ENCODE data around the gene EXD1. TPM values are rescaled to one million over a fixed set of nuclear protein-coding genes. Genes with fewer than 3 reads are reported as not detected.
"Not testable (repeated sequence)": the region's sequence is repeated elsewhere in the genome, so short reads cannot be mapped to it uniquely, and the experiment has no call there.

The EXD1 gene
- total RNA-seq, 2 donors from 2014 or later: 0.32 TPM; not detected in 1

- Mint-ChIP-seq H3K36me3 (no peaks in the 10 kb centered on the region), H3K27ac (no peak overlapping the region), H3K9me3 (no peaks in the 10 kb centered on the region)
- ATAC-seq: no peak
- no peak for DNase-seq (ENCODE audit: low spot score in 2 of 2)
These were observed 7.5 kb upstream of the EXD1 start for GRCh38 chr15:41238100-41238499.

DNA sequence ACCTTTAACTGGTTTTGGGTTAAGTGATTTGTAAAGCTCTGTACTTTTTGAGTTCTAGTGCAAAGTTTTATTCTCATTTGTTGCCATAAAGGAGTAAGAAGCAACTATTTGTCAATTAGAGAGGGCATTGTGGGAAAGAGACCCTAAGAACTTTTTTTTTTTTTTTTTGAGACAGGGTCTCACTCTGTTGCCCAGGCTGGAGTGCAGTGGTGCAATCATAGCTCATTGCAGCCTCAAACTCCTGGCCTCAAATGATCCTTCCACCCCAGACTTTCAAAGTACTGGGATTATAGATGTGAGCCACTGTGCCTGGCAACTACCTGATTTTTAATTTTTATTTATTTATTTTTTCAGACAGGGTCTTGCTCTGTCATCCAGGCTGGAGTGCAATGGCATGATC is 5.4 kb upstream of the EXD1 start:
- Mint-ChIP-seq H3K9me3 (no peaks in the 10 kb centered on the region), H3K36me3 (no peaks in the 10 kb centered on the region), H3K27ac (no peak overlapping the region)
- DNase-seq (ENCODE audit: low spot score in 2 of 2) (no peak), ATAC-seq (no peak)

DNA sequence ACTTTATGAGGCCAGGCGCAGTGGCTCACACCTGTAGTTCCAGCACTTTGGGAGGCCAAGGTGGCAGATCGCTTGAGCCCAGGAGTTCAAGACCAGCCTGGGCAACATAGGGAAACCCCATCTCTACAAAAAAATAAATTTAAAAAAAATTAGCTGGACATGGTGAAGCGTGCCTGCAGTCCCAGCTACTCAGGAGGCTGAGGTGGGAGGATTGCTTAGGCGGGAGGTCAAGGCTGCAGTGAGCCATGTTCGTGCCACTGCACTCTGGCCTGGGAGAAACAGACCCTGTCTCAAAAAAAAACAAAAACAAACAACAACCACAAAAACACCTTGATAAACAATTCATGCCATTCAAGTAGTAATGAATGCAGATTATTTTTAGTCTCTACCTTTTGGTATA is 4.7 kb upstream of the EXD1 start:
- ATAC-seq; H3K36me3 Mint-ChIP-seq; H3K27ac Mint-ChIP-seq; H3K9me3 Mint-ChIP-seq; DNase-seq (ENCODE audit: low spot score in 2 of 2): not testable (repeated sequence)

DNA sequence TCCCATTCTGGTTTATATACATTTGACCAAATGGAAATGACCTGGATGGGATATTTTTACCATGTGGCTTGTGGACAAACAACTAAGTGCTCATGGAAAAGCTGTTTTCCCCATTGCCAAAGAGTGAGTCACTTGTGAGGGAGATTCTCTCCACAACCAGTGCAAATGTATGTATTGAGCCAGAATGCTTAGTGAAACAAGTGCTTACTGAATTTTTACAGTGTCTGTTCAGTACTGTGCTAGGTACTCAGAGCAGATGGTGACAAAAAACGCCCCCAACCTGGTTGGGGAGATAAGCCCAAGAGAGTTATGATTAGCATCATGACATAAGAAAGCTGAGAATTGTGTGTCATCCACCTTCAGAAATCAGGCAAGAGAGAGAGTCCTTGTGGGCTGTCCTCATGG is 2.8 kb upstream of the EXD1 start:
- no peak for ATAC-seq
- H3K27ac Mint-ChIP-seq: no peak overlapping the region
- no peaks in the 10 kb centered on the region for H3K36me3 Mint-ChIP-seq
- H3K9me3 Mint-ChIP-seq: no peaks in the 10 kb centered on the region
- no peak for DNase-seq (ENCODE audit: low spot score in 2 of 2)

GRCh38 chr15:41231422-41232226 is 1.1 kb upstream of the EXD1 start:
- ATAC-seq (peak; percentile 40 to 62), DNase-seq (ENCODE audit: low spot score in 2 of 2) (no peak)
- Mint-ChIP-seq H3K9me3 (no peaks in the 10 kb centered on the region), H3K27ac (peak overlapping the region; percentile 85 to 91), H3K36me3 (no peaks in the 10 kb centered on the region)

- ATAC-seq: no peak
These were observed 260 bp downstream of the EXD1 start for GRCh38 chr15:41230345-41230649.

GRCh38 chr15:41219381-41219780 is 11.2 kb downstream of the EXD1 start:
- DNase-seq (ENCODE audit: low spot score in 2 of 2): no peak
- ATAC-seq: no peak
- Mint-ChIP-seq H3K9me3 (no peaks in the 10 kb centered on the region), H3K27ac (no peak overlapping the region), H3K36me3 (no peaks in the 10 kb centered on the region)

More at GRCh38 chr15:41230345-41230649, 260 bp downstream of the EXD1 start:
- no peaks in the 10 kb centered on the region for H3K36me3 Mint-ChIP-seq
- no peak for DNase-seq (ENCODE audit: low spot score in 2 of 2)
- no peaks in the 10 kb centered on the region for H3K9me3 Mint-ChIP-seq
- peak overlapping the region; percentile 44 to 91 for H3K27ac Mint-ChIP-seq

DNA sequence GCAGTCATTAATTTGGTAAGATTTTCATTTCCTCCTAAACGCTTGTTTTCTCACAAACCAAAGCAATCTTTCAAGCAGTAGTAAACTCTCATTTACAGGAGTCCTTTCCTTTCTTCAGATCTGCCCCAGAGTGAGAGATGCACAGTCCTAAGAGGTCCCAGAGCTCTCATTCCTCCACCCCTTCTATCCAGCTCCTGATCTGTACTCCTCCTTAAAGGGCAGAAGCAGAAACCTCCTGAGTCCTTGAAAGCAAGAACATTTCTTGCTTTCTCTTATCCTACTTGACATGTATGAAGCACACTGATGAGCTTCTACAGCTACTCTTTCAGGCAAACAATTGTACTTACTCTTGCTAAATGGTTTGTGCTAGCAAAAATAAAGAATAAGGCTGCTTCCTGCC is 11.7 kb downstream of the EXD1 start:
- H3K27ac Mint-ChIP-seq: no peak overlapping the region
- H3K9me3 Mint-ChIP-seq: no peaks in the 10 kb centered on the region
- H3K36me3 Mint-ChIP-seq: no peaks in the 10 kb centered on the region
- no peak for DNase-seq (ENCODE audit: low spot score in 2 of 2)
- no peak for ATAC-seq

GRCh38 chr15:41215708-41216107 is 14.8 kb downstream of the EXD1 start:
- Mint-ChIP-seq H3K27ac (no peak overlapping the region), H3K36me3 (no peaks in the 10 kb centered on the region), H3K9me3 (no peaks in the 10 kb centered on the region)
- no peak for DNase-seq (ENCODE audit: low spot score in 2 of 2)
- ATAC-seq: no peak

- no peak overlapping the region for H3K27ac Mint-ChIP-seq
- ATAC-seq (no peak), DNase-seq (ENCODE audit: low spot score in 2 of 2) (no peak)
- H3K36me3 Mint-ChIP-seq: no peaks in the 10 kb centered on the region
- no peaks in the 10 kb centered on the region for H3K9me3 Mint-ChIP-seq
These were observed 22.7 kb downstream of the EXD1 start for GRCh38 chr15:41207687-41208448.

- DNase-seq (ENCODE audit: low spot score in 2 of 2): no peak
- no peaks in the 10 kb centered on the region for H3K36me3 Mint-ChIP-seq
- H3K9me3 Mint-ChIP-seq: no peaks in the 10 kb centered on the region
- H3K27ac Mint-ChIP-seq: no peak overlapping the region
- ATAC-seq: no peak
These were observed 25.2 kb downstream of the EXD1 start for GRCh38 chr15:41205315-41205714.

DNA sequence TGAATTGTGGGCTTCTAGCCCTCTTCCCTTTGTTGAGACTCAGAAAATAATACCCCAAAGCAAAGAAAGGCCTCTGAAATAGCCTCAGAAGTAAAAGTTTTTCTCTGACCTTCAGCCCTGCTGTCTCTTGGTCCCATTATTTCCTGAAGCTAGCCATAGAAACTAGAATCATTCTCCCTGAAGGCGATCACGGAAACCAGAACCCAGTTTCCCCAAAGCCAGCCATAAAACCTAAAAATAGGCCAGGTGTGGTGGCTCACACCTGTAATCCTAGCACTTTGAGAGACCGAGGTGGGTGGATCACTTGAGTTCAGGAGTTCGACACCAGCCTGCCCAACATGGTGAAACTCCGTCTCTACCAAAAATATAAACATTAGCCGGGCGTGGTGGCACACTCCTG is 27.2 kb downstream of the EXD1 start:
- H3K36me3 Mint-ChIP-seq: no peaks in the 10 kb centered on the region
- H3K9me3 Mint-ChIP-seq: no peaks in the 10 kb centered on the region
- DNase-seq (ENCODE audit: low spot score in 2 of 2) (no peak), ATAC-seq (no peak)
- no peak overlapping the region for H3K27ac Mint-ChIP-seq

DNA sequence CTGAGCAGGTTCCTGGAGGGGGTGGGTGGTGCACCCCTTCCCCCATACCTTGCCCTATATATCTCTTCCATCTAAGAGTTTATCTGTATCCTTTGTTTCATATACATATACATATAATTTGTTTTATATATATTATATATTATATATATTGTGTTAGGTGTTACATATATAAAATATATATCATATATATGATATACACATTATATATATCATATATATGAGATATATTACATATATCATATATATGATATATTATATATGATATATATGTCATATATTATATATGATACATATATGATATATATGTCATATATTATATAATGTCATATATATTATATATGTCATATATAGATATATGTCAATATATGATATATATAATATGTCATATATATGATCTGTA is 31.1 kb downstream of the EXD1 start:
- Mint-ChIP-seq H3K36me3 (no peaks in the 10 kb centered on the region), H3K27ac (no peak overlapping the region), H3K9me3 (no peaks in the 10 kb centered on the region)
- DNase-seq (ENCODE audit: low spot score in 2 of 2) (no peak), ATAC-seq (no peak)

- no peak for DNase-seq (ENCODE audit: low spot score in 2 of 2)
- Mint-ChIP-seq H3K27ac (no peak overlapping the region), H3K9me3 (no peaks in the 10 kb centered on the region), H3K36me3 (no peaks in the 10 kb centered on the region)
- no peak for ATAC-seq
These were observed 36.1 kb downstream of the EXD1 start for GRCh38 chr15:41194444-41194843.

DNA sequence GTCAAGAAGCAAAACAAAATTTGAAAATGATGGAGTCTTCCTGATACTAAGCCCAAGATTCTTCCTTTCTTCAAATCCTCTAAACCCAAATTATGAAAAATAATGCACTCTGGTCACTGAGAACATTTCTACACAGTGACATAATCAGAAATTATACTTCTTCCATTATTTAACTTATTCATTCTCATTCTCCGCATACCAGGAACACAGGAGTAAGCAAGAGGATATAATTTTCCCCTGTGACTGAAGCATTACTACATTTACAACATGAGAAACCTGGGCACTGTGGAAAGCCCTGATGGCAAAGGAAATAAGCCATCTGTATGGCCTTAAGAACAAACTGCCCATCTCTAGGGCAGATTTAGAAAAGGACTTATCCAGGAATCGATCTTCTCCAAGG is 47.0 kb downstream of the EXD1 start:
- ATAC-seq (no peak), DNase-seq (ENCODE audit: low spot score in 2 of 2) (no peak)
- H3K27ac Mint-ChIP-seq: no peak overlapping the region
- H3K36me3 Mint-ChIP-seq: no peaks in the 10 kb centered on the region
- H3K9me3 Mint-ChIP-seq: no peaks in the 10 kb centered on the region

DNA sequence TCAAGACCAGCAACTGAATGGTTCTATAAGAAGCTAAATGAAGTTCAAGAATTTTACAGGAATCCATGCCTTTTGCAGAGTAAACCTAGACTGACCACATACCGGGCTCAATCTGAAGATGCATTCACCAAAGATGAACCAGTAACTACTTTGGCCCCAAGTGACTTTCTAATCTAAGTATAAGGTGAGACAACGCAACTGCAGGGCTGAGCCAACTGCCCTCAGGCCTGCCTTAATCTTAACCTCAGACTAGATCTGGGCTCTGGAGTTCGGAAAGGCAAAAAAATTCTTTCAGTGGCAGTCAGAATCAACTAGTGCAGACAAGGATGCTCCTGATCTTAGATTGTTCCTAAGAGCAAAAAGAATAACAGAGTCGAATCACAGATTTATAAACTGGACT is 48.3 kb downstream of the EXD1 start:
- ATAC-seq (no peak), DNase-seq (ENCODE audit: low spot score in 2 of 2) (no peak)
- Mint-ChIP-seq H3K27ac (no peak overlapping the region), H3K9me3 (no peaks in the 10 kb centered on the region), H3K36me3 (no peaks in the 10 kb centered on the region)

- DNase-seq (ENCODE audit: low spot score in 2 of 2) (no peak), ATAC-seq (no peak)
- Mint-ChIP-seq H3K27ac (no peak overlapping the region), H3K9me3 (no peaks in the 10 kb centered on the region), H3K36me3 (no peaks in the 10 kb centered on the region)
These were observed 50.3 kb downstream of the EXD1 start for GRCh38 chr15:41180206-41180789.

GRCh38 chr15:41169781-41170180 is 60.8 kb downstream of the EXD1 start:
- ATAC-seq (no peak), DNase-seq (ENCODE audit: low spot score in 2 of 2) (no peak)
- Mint-ChIP-seq H3K27ac (no peak overlapping the region), H3K9me3 (no peaks in the 10 kb centered on the region), H3K36me3 (no peaks in the 10 kb centered on the region)
